MM.1S (cell line): ENCODE results near the gene MTCL1.

Source experiments
- DNase-seq: peaks from one replicate; pipeline ENCODE4 v3.0.0-alpha.2; 2015
- H2AFZ ChIP-seq: fragments of 300-600 bp; sonication (generic); 2 replicates; pipeline ENCODE4 v1.6.0; 2016; ENCODE audit warnings: antibody characterized with exemption, low read length
- H3F3A ChIP-seq: fragments of 300-600 bp; sonication (generic); 2 replicates; pipeline ENCODE4 v1.6.1; 2016; ENCODE audit warnings: mild to moderate bottlenecking, antibody characterized with exemption, low read length, moderate library complexity, mixed read lengths; ENCODE audit not compliant: insufficient read depth
- H3K27ac ChIP-seq: fragments of 300-600 bp; sonication (generic); 2 replicates; pipeline ENCODE4 v1.5.1; 2016; ENCODE audit warnings: mild to moderate bottlenecking, low read length
- H3K27me3 ChIP-seq: fragments of 300-600 bp; sonication (generic); replicated peaks from 2 replicates; pipeline ENCODE4 v1.6.0; 2016; ENCODE audit warnings: low read length; ENCODE audit not compliant: insufficient read depth
- H3K36me3 ChIP-seq: fragments of 300-600 bp; sonication (generic); replicated peaks from 2 replicates; pipeline ENCODE4 v1.6.1; 2016; ENCODE audit warnings: mild to moderate bottlenecking, low read length, mixed read lengths; ENCODE audit not compliant: insufficient read depth
- H3K4me1 ChIP-seq: fragments of 300-600 bp; sonication (generic); 2 replicates; pipeline ENCODE4 v1.6.1; 2016; ENCODE audit warnings: low read length, mixed read lengths
- H3K4me2 ChIP-seq: fragments of 300-600 bp; sonication (generic); 2 replicates; pipeline ENCODE4 v1.6.0; 2016; ENCODE audit warnings: low read depth, low read length
- H3K4me3 ChIP-seq: fragments of 300-600 bp; sonication (generic); 2 replicates; pipeline ENCODE4 v1.5.1; 2016; ENCODE audit warnings: low read length, mixed read lengths
- H3K79me2 ChIP-seq: fragments of 300-600 bp; sonication (generic); 2 replicates; pipeline ENCODE4 v1.6.1; 2016; ENCODE audit warnings: mixed run types, low read length, mixed read lengths
- H3K9ac ChIP-seq: fragments of 300-600 bp; sonication (generic); 2 replicates; pipeline ENCODE4 v1.6.1; 2016; ENCODE audit warnings: low read length, mixed read lengths
- H3K9me2 ChIP-seq: fragments of 300-600 bp; sonication (generic); replicated peaks from 2 replicates; pipeline ENCODE4 v1.6.1; 2016; ENCODE audit warnings: mild to moderate bottlenecking, low read length, mixed read lengths; ENCODE audit not compliant: insufficient read depth
- H3K9me3 ChIP-seq: fragments of 300-600 bp; sonication (generic); replicated peaks from 2 replicates; pipeline ENCODE4 v1.6.1; 2016; ENCODE audit warnings: mild to moderate bottlenecking, low read length, mixed read lengths; ENCODE audit not compliant: insufficient read depth
- H4K20me1 ChIP-seq: fragments of 300-600 bp; sonication (generic); 2 replicates; pipeline ENCODE4 v1.6.1; 2016; ENCODE audit warnings: mild to moderate bottlenecking, low read length, moderate library complexity, mixed read lengths; ENCODE audit not compliant: insufficient read depth
- EZH2 ChIP-seq: fragments of 300-600 bp; sonication (generic); optimal IDR thresholded peaks from 2 replicates; pipeline ENCODE3; 2017; ENCODE audit warnings: low read depth, mild to moderate bottlenecking, antibody characterized with exemption, low read length, mixed read lengths
- EZH2phosphoT487 ChIP-seq: fragments of 300-600 bp; sonication (generic); IDR thresholded peaks from 2 replicates; pipeline ENCODE4 v1.6.1; 2018; ENCODE audit warnings: antibody characterized with exemption, low read length
- TF ChIP-seq, protein P1 (sequence below): fragments of 300-600 bp; sonication (generic); IDR thresholded peaks from 2 replicates; pipeline ENCODE4 v1.5.1; 2016; ENCODE audit warnings: antibody characterized with exemption, low read length, mixed read lengths

Gene MTCL1

GRCh38 chr18:8779251-8779650 is 73.9 kb downstream of the MTCL1 start:
- Histone ChIP-seq H4K20me1 (no peaks in the 10 kb centered on the region), H3K9me3 (no peaks in the 10 kb centered on the region), H2AFZ (no peak overlapping the region), H3F3A (no peaks in the 10 kb centered on the region), H3K4me1 (no peaks in the 10 kb centered on the region), H3K9me2 (no peaks in the 10 kb centered on the region), H3K4me2 (no peak overlapping the region), H3K4me3 (no peak overlapping the region), H3K27ac (no peak overlapping the region), H3K9ac (no peak overlapping the region), H3K27me3 (no peaks in the 10 kb centered on the region), H3K79me2 (no peaks in the 10 kb centered on the region), H3K36me3 (peaks cover 3% of the 10 kb centered on the region; the same call in 1 of the 2 replicates)
- TF ChIP-seq, protein P1, sequence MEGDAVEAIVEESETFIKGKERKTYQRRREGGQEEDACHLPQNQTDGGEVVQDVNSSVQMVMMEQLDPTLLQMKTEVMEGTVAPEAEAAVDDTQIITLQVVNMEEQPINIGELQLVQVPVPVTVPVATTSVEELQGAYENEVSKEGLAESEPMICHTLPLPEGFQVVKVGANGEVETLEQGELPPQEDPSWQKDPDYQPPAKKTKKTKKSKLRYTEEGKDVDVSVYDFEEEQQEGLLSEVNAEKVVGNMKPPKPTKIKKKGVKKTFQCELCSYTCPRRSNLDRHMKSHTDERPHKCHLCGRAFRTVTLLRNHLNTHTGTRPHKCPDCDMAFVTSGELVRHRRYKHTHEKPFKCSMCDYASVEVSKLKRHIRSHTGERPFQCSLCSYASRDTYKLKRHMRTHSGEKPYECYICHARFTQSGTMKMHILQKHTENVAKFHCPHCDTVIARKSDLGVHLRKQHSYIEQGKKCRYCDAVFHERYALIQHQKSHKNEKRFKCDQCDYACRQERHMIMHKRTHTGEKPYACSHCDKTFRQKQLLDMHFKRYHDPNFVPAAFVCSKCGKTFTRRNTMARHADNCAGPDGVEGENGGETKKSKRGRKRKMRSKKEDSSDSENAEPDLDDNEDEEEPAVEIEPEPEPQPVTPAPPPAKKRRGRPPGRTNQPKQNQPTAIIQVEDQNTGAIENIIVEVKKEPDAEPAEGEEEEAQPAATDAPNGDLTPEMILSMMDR, result no peak
- no peak for TF ChIP-seq EZH2phosphoT487
- TF ChIP-seq EZH2, result no peak
- no peak for DNase-seq

DNA sequence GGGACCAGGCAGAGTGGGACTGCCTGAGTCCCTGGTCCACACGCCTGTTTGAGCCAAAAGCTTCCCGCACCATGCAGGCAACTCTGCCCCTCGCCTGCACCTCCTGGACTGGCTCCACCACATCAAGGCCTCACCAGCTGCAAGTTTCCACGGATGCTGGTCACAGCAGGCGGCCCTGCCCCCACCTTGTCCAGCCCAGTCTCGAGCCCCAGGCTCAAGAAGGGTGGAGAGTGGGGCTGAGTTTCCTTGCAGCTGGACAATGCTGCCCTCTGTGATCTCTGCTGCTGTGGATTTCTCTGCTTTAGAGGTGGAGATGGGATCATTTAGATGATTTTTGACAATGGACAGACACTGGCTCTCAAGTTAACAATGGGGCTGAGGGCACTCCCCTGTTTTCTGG is 74.9 kb downstream of the MTCL1 start:
- Histone ChIP-seq H4K20me1 (no peaks in the 10 kb centered on the region), H3F3A (no peaks in the 10 kb centered on the region), H3K9ac (no peak overlapping the region), H3K27me3 (no peaks in the 10 kb centered on the region), H3K9me2 (no peaks in the 10 kb centered on the region), H3K27ac (no peak overlapping the region), H3K4me2 (no peak overlapping the region), H3K9me3 (no peaks in the 10 kb centered on the region), H3K36me3 (peaks cover 3% of the 10 kb centered on the region; the same call in 1 of the 2 replicates), H3K79me2 (no peaks in the 10 kb centered on the region), H2AFZ (no peak overlapping the region), H3K4me1 (no peaks in the 10 kb centered on the region), H3K4me3 (no peak overlapping the region)
- TF ChIP-seq, protein P1, result no peak
- no peak for TF ChIP-seq EZH2phosphoT487
- no peak for TF ChIP-seq EZH2
- no peak for DNase-seq

DNA sequence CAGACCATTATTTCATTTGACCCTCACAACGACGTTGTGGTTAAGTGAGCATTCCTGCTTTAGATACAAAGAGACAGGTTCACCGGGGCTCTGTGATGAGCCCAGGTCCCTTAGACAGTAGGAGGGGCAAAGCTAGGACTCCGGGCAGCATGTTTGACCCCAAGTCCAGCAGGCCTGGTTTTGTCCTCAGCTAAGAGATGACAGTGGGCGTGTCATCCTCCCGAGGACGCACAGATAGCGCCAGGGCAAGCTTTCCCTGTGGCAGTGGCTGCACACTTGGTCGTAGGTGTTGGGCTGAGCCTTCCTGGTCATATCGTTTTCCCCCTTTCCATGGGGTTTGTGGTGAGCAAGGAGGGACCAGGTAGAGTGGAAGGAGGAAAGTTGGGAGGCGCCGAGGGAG is 76.3 kb downstream of the MTCL1 start:
- Histone ChIP-seq H3K4me2 (no peak overlapping the region), H3K4me3 (no peak overlapping the region), H3K9me3 (no peaks in the 10 kb centered on the region), H4K20me1 (no peaks in the 10 kb centered on the region), H3K9me2 (no peaks in the 10 kb centered on the region), H3K27me3 (no peaks in the 10 kb centered on the region), H3F3A (no peaks in the 10 kb centered on the region), H3K9ac (no peak overlapping the region), H3K27ac (no peak overlapping the region), H3K79me2 (no peaks in the 10 kb centered on the region), H2AFZ (no peak overlapping the region), H3K4me1 (no peaks in the 10 kb centered on the region), H3K36me3 (peaks cover 3% of the 10 kb centered on the region; the same call in 1 of the 2 replicates)
- TF ChIP-seq EZH2phosphoT487 (no peak), EZH2 (no peak)
- TF ChIP-seq, protein P1, result no peak
- no peak for DNase-seq
